GM18867 (cell line): ENCODE data around the gene IL23A.
"Not testable (repeated sequence)": the region's sequence is repeated elsewhere in the genome, so short reads cannot be mapped to it uniquely, and the experiment has no call there.

Experiments
- ATAC-seq: cut with Tn5 transposase; IDR thresholded peaks from one replicate; pipeline ENCODE4 v1.9.1; 2021; ENCODE audit warnings: mild to moderate bottlenecking, moderate library complexity; ENCODE audit not compliant: unreplicated experiment

The IL23A gene

GRCh38 chr12:56338308-56339157 is at the start of gene IL23A:
TSS of gene IL23A (plus strand) at chr12:56338884. CDS start at chr12:56339045, 161 bp downstream.
- ATAC-seq, result no peak

- ATAC-seq, result no peak
These were observed 44.9 kb upstream of the IL23A start for GRCh38 chr12:56293795-56294194.

GRCh38 chr12:56296295-56296694 is 42.4 kb upstream of the IL23A start:
- ATAC-seq, result no peak

GRCh38 chr12:56297400-56297799 is 41.3 kb upstream of the IL23A start:
- ATAC-seq, result no peak

- no peak for ATAC-seq
These were observed 39.9 kb upstream of the IL23A start for GRCh38 chr12:56298828-56299227.

GRCh38 chr12:56299308-56299852 is 39.3 kb upstream of the IL23A start:
- no peak for ATAC-seq

GRCh38 chr12:56299853-56300643 is 38.6 kb upstream of the IL23A start, which contains the start of gene CS:
TSS of gene CS (minus strand) at chr12:56300330. CDS start at chr12:56300201, 129 bp downstream.
- peak; percentile 91 for ATAC-seq

- ATAC-seq, result no peak
These were observed 37.8 kb upstream of the IL23A start for GRCh38 chr12:56300644-56301464.

- no peak for ATAC-seq
These were observed 34.4 kb upstream of the IL23A start for GRCh38 chr12:56304276-56304675.

- no peak for ATAC-seq
These were observed 33.7 kb upstream of the IL23A start for GRCh38 chr12:56304872-56305590.

- no peak for ATAC-seq
These were observed 31.3 kb upstream of the IL23A start for GRCh38 chr12:56307221-56307965.

- ATAC-seq, result no peak
These were observed 30.0 kb upstream of the IL23A start for GRCh38 chr12:56308714-56309113.

- no peak for ATAC-seq
These were observed 27.7 kb upstream of the IL23A start for GRCh38 chr12:56311003-56311402.

GRCh38 chr12:56315249-56315621 is 23.4 kb upstream of the IL23A start:
- no peak for ATAC-seq

- ATAC-seq, result peak; percentile 87
These were observed 22.8 kb upstream of the IL23A start, which contains the start of gene CNPY2 for GRCh38 chr12:56315622-56316473. TSS of gene CNPY2 (minus strand) at chr12:56315988. CDS start at chr12:56315217, 771 bp downstream.

- ATAC-seq, result no peak
These were observed 21.0 kb upstream of the IL23A start for GRCh38 chr12:56317675-56318074.

GRCh38 chr12:56321027-56321426 is 17.7 kb upstream of the IL23A start:
- no peak for ATAC-seq

- not testable (repeated sequence) for ATAC-seq
These were observed 17.1 kb upstream of the IL23A start for GRCh38 chr12:56321610-56322009.
